Rectal smooth muscle tissue (tissue), 1 donor: ENCODE data around the gene SLF1.
"Not testable (repeated sequence)": the region's sequence is repeated elsewhere in the genome, so short reads cannot be mapped to it uniquely, and the experiment has no call there.

Source experiments
- H3K27ac ChIP-seq: one replicate; pipeline ENCODE4 v1.7.0; 2013; ENCODE audit warnings: low read depth, low read length, inconsistent platforms
- H3K27me3 ChIP-seq: one replicate; pipeline ENCODE4 v1.7.0; 2013; ENCODE audit warnings: low read length; ENCODE audit not compliant: control insufficient read depth, insufficient read depth
- H3K36me3 ChIP-seq: one replicate; pipeline ENCODE4 v1.7.0; 2013; ENCODE audit warnings: low read length; ENCODE audit not compliant: control insufficient read depth, insufficient read depth
- H3K4me1 ChIP-seq: one replicate; pipeline ENCODE4 v1.7.0; 2013; ENCODE audit warnings: low read length; ENCODE audit not compliant: control insufficient read depth, insufficient read depth
- H3K4me3 ChIP-seq: one replicate; pipeline ENCODE4 v1.7.0; 2013; ENCODE audit warnings: low read length
- H3K9ac ChIP-seq: one replicate; pipeline ENCODE4 v1.7.0; 2013; ENCODE audit warnings: low read length

SLF1 gene

GRCh38 chr5:94618493-94619328, at the start of gene SLF1, which contains the start of gene KIAA0825:
TSS of gene SLF1 (plus strand) at chr5:94618669. CDS start at chr5:94628811, 10,142 bp downstream.
TSS of gene KIAA0825 (minus strand) at chr5:94618604. CDS start at chr5:94537126, 81,478 bp downstream.
- no peaks in the 10 kb centered on the region for H3K27me3 ChIP-seq
- peak within 1 kb of the TSS; percentile 2 for H3K27ac ChIP-seq
- peak within 1 kb of the TSS; percentile 83 for H3K4me3 ChIP-seq
- no peak within 1 kb of the TSS for H3K9ac ChIP-seq
- H3K4me1 ChIP-seq: no peaks in the 10 kb centered on the region
- no peaks in the 10 kb centered on the region for H3K36me3 ChIP-seq

- Histone ChIP-seq H3K9ac (no peak overlapping the region), H3K4me3 (no peak overlapping the region), H3K4me1 (no peaks in the 10 kb centered on the region), H3K27ac (no peak overlapping the region), H3K27me3 (no peaks in the 10 kb centered on the region), H3K36me3 (no peaks in the 10 kb centered on the region)
These were observed 47.1 kb upstream of the SLF1 start for GRCh38 chr5:94571415-94571814.

DNA sequence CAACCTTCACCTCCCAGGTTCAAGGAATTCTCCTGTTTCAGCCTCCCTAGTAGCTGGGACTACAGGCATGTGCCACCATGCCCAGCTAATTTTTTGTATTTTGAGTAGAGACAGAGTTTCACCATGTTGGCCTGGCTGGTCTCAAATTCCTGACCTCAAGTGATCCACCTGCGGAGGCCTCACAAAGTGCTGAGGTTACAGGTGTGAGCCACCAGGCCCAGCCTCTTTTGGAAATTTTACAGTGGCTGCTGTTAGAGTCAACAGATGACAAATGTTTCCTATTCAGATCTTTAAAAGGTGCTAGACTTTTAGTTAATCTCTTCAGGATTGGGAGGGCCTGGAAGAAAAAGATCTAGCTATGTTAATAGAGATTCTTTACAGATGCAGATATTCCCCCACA, 45.1 kb upstream of the SLF1 start:
- H3K4me3 ChIP-seq, H3K27me3 ChIP-seq, H3K36me3 ChIP-seq: not testable (repeated sequence)

DNA sequence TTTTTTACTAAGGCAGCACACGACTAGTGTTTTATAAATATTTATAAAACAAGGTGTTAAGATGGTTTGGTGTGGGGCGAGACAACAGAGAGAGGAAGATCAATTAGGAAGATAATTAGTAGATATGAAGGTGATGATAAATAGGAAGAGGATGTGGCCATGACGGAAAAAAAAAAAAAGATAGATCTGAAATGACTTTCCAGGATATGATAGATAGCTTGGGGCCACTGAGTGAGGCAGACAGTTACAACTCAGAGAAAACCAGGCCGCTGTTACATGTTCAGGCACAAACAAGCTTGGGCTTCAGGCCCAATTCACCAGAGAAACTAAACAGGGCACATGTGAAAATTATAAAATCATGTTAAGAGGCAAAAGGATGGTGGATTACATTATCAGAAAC, 43.3 kb upstream of the SLF1 start:
- Histone ChIP-seq H3K36me3 (no peaks in the 10 kb centered on the region), H3K4me1 (no peaks in the 10 kb centered on the region), H3K27ac (no peak overlapping the region), H3K4me3 (no peak overlapping the region), H3K9ac (no peak overlapping the region), H3K27me3 (no peaks in the 10 kb centered on the region)

More for the DNA sequence above, 45.1 kb upstream of the SLF1 start:
- H3K27ac ChIP-seq, H3K9ac ChIP-seq, H3K4me1 ChIP-seq: not testable (repeated sequence)

DNA sequence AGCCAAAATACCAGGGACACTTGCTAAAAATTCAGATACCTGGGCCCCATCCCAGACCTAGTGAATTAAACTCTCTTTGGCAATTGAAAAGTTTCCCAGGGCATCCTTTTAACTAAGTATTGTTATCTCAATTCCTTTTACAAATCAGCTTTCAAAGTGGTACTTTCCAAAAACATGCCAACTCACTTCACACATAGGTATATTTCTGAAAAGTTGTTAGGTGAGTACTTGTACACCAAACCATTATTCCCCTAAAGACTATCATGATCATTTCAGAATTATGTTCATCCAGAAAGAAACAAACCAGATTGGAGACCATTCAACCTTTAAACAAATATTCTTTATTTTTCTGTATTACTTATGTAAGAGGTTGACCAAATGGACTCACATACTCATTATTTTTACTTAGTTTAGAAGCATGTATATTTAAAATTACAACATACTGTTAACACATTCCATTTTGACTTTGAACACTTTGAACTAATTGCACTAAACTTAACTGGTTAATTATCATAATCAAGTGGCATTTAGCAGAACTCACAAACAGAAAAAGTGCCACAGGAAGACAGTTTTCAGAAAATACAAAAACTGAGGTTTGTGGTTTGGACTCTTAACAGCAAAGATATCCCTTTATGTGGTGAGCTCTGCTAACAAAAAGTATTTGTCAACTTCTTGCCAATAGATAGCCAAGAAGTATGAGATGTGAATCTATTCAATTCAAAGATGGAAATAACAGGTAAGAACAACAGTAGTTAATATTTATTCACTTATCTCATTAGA, 40.8 kb upstream of the SLF1 start:
- no peak overlapping the region for H3K4me3 ChIP-seq
- no peak overlapping the region for H3K9ac ChIP-seq
- no peaks in the 10 kb centered on the region for H3K4me1 ChIP-seq
- H3K36me3 ChIP-seq: no peaks in the 10 kb centered on the region
- H3K27ac ChIP-seq: no peak overlapping the region
- H3K27me3 ChIP-seq: no peaks in the 10 kb centered on the region

- no peak overlapping the region for H3K9ac ChIP-seq
- no peaks in the 10 kb centered on the region for H3K4me1 ChIP-seq
- H3K4me3 ChIP-seq: no peak overlapping the region
- H3K27ac ChIP-seq: no peak overlapping the region
- no peaks in the 10 kb centered on the region for H3K27me3 ChIP-seq
- no peaks in the 10 kb centered on the region for H3K36me3 ChIP-seq
These were observed 23.1 kb upstream of the SLF1 start for GRCh38 chr5:94595281-94595840.

- Histone ChIP-seq H3K36me3 (no peaks in the 10 kb centered on the region), H3K4me1 (no peaks in the 10 kb centered on the region), H3K27ac (no peak overlapping the region), H3K27me3 (no peaks in the 10 kb centered on the region), H3K4me3 (no peak overlapping the region), H3K9ac (no peak overlapping the region)
These were observed 4.9 kb upstream of the SLF1 start for GRCh38 chr5:94613583-94613982.

DNA sequence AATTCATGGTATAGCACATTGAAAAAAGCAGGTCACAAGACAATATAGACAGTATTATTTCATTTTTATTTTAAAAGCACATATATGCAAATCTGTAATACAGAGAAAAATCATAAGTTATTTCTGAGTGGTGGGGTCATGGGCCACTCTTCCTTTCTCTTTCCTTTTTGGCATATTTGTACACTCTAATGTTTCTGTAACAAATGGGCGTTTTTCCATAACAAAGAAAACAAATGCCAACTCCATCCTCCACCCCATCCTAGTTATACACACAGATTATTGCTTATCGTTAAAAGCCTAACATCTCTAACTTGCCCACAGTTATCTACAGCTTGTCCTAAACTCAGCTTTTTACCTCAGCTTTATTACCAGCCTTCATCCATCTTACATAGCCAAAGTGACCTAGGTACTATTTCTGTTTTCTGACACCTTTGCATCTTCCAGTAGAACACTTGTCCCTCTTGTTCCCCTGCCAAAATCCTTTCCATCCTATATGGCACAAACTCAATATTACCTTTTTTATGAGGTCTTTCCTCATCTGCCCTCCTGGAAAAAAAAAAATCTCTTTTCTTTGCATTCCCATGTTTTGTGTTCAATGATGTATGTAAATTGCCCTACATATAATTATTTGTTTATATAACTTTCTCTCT, 4.2 kb upstream of the SLF1 start:
- no peaks in the 10 kb centered on the region for H3K27me3 ChIP-seq
- H3K27ac ChIP-seq: no peak overlapping the region

DNA sequence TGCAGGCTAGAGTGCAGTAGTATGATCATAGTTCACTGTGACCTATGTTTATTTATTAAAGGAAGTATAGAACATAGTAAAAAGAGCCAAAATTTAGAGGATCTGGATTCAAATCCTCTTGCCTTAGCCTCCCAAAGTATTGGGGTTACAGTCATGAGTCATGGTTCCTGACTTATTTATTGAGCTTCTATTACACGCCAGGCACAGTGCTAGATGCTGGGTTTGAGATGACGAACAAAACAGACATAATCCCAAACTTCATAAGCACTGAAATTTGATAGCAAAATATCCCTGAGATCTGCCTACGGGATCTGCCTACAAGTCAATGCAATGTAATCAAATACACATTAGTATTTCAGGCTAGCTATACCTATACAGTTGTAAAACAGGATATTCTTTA, 2.6 kb upstream of the SLF1 start:
- H3K4me3 ChIP-seq: no peak overlapping the region
- no peaks in the 10 kb centered on the region for H3K27me3 ChIP-seq
- no peak overlapping the region for H3K9ac ChIP-seq
- H3K36me3 ChIP-seq: no peaks in the 10 kb centered on the region
- H3K27ac ChIP-seq: no peak overlapping the region
- H3K4me1 ChIP-seq: no peaks in the 10 kb centered on the region

More for the DNA sequence above, 4.2 kb upstream of the SLF1 start:
- Histone ChIP-seq H3K4me3 (no peak overlapping the region), H3K9ac (no peak overlapping the region), H3K36me3 (no peaks in the 10 kb centered on the region), H3K4me1 (no peaks in the 10 kb centered on the region)

DNA sequence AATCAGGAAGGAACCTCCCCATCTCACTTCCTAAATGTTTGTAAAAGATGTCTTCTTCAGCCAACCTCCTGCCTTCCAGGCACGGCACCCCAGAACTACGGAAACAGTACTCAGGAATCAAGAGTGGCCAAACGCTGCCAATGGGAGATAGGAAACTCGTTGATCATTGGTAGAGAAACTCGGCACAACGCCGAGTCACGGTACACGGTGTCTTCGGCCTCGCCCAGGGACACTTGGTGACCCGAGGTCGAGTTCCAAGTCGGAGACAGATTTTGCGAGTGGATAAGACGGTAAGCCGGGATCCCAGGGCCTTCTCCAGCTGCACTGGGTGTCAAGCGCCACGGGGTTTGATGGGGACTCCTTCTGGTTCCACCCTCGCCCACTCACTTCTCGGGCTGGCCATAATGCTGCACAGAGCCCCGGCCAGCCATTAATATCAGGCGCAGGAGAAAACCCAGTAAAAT, 408 bp upstream of the SLF1 start:
- Histone ChIP-seq H3K4me3 (peak overlapping the region; percentile 83), H3K27me3 (no peaks in the 10 kb centered on the region), H3K4me1 (no peaks in the 10 kb centered on the region), H3K9ac (no peak overlapping the region), H3K27ac (peak overlapping the region; percentile 2), H3K36me3 (no peaks in the 10 kb centered on the region)

DNA sequence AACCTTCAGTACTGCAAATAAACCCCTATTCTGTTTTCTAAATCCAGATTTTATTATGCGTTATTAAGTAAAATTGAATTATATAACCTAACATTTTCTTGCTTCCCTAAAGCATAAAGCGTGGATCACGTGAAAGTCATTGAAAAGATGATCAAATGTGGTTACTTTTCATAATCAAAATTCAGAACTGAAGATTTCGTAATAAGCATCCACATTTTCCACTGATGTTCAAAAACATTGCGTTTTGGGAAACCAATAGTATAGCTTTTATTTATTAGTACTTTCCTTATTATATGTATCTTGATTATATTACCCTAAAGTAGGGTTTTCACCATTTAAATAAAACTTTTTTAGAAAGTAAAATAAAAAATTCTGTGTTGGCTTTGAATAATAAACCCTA, 1.8 kb downstream of the SLF1 start:
- no peak overlapping the region for H3K9ac ChIP-seq
- H3K4me3 ChIP-seq: no peak overlapping the region
- no peak overlapping the region for H3K27ac ChIP-seq
- no peaks in the 10 kb centered on the region for H3K27me3 ChIP-seq
- H3K4me1 ChIP-seq: no peaks in the 10 kb centered on the region
- H3K36me3 ChIP-seq: no peaks in the 10 kb centered on the region

GRCh38 chr5:94621763-94622162, 3.3 kb downstream of the SLF1 start:
- H3K27ac ChIP-seq: no peak overlapping the region
- H3K4me3 ChIP-seq: no peak overlapping the region
- H3K27me3 ChIP-seq: no peaks in the 10 kb centered on the region
- no peaks in the 10 kb centered on the region for H3K36me3 ChIP-seq
- no peak overlapping the region for H3K9ac ChIP-seq
- H3K4me1 ChIP-seq: no peaks in the 10 kb centered on the region
